Measurements from ENCODE around the gene ARMC9.
"Not testable (repeated sequence)": the region's sequence is repeated elsewhere in the genome, so short reads cannot be mapped to it uniquely, and the experiment has no call there.

ARMC9 gene

DNA sequence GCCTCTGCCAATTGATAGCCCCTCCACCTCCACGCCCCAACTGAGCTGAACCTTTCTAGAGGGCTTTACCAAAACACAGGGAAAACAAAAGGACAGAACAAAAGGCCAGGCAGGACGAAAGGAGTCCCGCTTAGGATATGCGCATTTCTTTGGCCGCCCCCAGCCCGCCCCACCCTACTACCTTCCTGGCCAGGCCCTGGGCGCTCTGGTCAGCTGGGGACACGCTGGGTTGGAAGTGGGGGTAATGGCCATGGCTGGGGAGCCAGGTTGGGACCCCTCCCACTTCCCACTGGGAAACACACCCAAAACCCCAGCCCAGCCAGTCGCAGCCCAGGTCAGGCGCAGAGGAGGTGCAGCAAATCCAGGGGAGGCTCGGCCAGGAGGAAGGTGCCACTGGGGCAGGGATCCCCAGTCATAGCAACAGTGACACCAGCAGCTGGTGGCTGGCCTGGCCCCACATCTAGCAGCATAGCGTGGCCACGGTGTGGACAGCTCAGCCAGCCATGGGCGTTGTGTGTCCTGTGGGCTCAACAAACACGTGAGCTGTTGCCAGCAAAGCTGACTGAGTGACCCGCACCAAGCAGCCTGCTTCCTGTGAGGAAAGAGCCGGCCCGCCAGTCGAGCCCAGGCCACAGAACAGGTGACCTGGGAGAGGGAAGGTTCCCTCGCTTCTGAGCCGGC lies 172.5 kb downstream of the ARMC9 start:
- DNase-seq, result no peak

DNA sequence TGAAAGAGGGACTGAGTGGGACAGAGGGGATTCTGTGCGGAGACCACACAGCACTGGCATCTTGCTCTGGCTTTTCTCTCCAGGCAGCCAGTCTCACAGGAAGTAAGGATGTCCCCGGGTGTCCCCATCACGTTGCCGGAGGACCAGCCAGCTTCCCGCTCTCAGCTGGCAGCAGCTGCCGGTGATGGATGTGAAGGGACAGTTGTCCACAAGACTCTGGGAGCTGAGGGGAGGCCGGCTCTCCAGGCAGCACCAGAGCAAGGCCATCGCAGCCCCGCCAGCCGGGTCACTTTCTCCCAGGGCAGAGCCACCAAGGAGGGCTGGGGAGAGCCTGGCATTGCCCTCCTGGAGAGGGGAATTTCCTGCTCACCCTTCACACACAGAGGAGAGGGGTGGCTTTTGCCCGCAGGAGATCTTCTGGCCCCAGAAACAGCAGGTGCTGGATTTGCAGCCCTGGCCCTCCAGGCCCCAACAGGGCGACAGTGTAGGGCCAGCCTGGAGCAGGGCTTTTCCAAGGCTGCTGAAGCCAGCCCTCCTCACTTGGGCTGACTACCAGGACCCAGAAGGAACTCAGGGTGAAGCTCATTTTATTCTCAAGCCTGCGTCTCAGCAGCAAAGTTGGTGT lies 173.1 kb downstream of the ARMC9 start:
- DNase-seq, result no peak

DNA sequence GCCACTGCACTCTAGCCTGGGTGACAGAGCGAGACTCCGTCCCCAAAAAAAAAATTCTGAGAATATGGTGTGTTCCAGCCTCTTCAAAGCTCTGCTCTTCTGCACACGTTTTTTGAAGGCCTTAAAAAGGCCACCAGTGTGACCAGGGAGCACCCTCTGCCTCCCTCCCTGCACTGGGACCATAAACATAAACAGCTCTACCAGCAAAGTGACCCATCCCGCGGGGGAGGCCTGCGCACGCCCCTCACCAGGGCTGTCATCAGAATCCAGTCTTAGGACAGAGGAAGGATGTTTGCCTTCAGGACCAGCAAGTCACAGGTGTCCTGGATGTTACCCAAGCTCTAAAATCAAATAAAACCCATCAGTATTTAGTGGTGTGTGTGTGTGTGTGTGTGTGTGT lies 173.9 kb downstream of the ARMC9 start:
- DNase-seq, result no peak

DNA sequence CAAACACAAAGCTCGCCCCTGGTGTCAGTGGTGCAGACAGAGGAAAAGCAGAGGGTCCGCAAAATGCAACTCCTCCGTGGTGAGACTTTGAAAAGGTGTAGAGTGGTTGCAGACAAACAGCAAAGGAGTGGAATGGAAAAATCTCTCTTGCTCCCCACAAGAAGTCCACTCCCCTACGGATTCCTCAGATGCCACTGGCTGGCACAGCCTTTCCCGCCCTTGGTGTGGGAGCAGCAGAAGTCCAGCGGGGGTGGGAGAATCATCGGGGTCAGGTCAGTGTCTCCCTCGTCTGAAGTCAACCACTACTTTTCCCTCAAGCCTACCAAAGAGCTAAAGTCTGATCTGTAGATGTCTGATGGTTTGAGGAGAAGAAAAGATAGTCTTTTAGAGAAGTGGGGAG lies 174.8 kb downstream of the ARMC9 start:
- no peak for DNase-seq

DNA sequence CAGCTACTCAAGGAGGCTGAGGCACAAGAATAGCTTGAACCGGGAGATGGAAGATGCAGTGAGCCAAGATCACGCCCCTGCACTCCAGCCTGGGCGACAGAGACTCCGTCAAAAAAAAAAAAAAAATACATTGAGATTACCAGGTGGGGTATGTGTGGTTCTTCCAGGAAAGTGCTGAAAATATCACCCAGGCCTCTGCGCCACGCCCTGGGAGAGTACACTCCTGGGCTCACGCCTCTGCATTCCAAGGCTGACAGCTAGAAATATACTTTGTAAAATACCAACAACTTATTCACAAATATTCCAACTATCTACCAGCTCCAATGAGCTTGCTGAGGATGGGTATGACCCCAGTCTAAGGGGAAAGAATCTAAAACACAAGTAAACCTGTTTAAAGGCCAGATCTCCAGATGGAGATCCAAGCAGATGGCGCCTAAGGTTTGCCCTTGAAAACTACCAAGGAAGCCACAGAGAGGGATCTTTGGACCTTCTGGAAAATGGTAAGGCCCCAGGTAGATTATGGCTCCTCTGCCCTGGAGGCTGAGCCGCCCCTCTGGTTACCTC lies 175.4 kb downstream of the ARMC9 start:
- DNase-seq, result no peak

DNA sequence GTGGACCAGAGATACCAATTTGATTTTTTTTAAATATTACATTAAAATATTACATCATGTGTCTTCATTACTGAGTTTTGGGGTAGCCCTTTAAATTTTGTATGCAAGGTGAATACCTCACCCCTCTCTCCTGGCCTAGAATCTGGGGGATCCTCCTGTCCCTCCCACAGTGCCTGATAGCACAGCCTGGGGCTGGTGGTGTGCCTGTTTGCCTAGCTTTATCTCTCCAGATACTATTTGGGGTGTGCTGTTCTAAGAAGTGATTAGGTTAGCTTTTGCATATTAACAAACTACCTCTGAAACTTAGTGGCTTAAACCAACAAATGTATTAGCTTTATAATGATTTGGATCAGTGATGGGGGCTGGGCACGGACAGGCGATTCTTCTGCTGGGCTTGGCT lies 176.3 kb downstream of the ARMC9 start:
- no peak for DNase-seq

DNA sequence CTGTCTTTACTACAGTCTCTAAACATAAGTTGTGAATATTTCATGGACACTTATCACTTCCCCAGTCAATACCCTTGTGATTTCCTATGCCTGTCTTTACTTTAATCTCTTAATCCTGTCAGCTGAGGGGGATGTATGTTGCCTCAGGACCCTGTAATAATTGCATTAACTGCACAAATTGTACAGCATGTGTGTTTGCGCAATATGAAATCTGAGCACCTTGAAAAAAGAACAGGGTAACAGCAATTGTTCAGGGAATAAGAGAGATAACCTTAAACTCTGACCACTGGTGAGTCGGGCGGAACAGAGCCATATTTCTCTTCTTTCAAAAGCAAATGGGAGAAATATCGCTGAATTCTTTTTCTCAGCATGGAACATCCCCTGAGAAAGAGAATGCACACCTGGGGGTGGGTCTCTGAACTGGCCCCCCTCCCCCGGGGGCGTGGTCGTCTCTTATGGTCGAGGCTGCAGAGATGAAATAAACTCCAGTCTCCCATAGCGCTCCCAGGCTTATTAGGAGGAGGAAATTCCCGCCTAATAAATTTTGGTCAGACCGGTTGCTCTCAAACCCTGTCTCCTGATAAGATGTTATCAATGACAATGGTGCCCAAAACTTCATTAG lies 177.7 kb downstream of the ARMC9 start:
- DNase-seq, result not testable (repeated sequence)

DNA sequence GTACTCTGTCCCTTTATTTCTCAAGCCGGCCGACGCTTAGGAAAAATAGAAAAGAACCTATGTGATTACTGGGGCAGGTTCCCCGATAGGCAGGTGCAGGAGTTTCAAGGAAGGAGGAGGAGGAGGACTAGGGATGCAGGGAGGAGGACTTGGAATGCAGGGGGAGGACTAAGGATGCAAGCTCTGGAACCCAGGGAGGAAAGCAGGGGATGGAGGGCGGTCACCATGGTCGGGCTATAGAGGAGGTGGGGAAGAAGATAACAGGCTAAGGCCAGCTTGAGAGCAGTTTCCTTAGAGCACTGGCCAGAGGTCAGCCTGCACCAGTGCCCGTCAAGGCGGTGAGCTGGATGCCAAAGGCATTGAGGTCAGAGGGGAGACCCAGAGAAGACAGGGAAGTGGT lies 178.4 kb downstream of the ARMC9 start:
- no peak for DNase-seq

DNA sequence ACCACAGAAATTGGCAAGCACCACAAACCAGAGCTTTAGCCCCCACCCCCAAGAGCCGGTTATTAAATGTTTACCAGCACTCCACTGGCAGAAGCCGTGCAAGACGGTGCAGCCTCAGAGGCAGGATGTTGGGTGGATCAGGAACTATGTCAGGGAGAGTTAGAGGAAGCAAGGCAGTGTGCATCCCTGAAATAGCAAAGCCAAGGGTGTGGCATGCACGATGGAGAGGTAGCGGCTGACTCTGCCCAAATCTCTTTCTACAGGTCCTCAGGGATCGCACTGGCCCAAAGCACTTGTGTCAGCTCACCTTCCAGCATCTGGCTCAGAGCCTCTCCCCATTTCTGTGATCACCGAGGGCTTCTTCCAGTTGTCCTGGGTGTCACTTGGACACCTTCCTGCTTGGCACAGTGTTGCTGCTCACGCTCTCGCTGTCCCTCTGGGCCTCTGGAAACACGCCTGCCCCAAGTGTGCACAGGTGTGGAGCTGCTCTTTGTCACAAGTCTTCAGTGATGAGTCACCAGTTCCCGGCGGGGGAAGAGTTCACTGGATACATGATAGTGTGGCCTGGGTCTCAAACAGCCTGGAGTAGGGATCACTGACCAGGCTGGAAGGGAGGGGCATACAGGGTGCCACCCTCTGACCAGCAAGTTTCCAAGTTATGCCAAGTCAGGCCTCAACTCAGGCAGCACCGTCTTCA lies 179.7 kb downstream of the ARMC9 start:
- no peak for DNase-seq

DNA sequence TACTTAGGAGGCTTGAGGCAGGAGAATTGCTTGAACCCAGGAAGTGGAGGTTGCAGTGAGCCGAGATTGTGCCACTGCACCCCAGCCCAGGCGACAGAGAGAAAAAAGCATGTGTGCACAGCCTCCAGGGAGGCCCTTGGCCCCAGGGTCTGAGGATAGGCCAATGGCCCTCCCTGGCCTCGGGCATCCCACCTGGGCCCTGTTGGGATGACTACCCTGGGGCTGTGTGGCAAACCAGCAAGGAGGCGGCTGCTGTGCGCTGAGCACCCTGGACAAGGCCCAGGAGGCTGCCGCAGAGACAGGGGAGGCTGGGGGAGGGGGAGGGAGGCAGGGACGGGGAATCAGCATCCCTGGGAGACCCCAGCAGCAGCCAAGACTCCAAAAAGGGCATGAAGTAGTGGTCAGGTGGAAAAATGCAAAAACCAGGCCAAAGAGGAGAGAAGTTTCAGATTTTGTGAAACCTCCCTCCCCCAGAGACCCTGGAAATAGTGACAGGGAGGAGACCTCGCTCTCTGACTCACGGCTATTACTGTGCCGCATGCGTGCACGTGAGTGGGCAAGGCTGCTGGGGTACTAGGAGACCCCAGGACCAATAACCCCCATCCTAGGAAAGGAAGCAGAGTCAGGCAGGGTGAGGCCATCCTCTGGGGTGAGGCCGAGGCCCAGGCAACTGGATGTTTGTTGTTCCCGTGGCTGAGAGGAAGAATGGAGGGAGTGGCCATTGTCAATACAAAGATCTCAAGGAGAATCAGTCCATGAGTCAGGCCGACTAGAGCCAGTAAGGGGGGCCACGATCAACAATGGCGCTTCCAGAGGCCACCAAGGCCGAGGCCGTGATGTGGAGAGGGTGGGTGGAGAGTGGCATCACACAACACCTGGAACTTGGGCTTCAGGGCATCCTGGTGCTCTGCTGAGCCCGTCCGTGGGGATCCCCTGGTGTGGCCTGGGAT lies 181.1 kb downstream of the ARMC9 start:
- no peak for DNase-seq

DNA sequence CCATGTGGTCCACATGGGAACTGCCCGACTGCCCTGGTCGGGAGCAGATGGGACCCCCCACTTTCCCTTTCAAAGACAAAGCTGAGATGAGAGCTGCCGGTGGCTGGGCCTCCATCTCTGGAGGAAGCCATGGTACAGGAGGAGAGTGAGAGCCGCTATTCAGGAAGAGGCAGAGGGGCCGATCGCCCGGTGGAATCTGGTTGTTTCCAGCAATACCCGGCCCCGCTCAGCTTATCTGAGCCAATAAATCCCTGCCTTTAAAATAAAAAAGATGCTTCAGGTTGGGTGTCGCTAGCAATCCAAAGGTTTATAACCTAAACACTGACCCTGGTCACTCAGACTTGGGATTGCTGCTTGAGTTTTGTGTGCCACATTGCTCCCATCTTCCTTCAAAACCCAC lies 181.9 kb downstream of the ARMC9 start:
- no peak for DNase-seq

DNA sequence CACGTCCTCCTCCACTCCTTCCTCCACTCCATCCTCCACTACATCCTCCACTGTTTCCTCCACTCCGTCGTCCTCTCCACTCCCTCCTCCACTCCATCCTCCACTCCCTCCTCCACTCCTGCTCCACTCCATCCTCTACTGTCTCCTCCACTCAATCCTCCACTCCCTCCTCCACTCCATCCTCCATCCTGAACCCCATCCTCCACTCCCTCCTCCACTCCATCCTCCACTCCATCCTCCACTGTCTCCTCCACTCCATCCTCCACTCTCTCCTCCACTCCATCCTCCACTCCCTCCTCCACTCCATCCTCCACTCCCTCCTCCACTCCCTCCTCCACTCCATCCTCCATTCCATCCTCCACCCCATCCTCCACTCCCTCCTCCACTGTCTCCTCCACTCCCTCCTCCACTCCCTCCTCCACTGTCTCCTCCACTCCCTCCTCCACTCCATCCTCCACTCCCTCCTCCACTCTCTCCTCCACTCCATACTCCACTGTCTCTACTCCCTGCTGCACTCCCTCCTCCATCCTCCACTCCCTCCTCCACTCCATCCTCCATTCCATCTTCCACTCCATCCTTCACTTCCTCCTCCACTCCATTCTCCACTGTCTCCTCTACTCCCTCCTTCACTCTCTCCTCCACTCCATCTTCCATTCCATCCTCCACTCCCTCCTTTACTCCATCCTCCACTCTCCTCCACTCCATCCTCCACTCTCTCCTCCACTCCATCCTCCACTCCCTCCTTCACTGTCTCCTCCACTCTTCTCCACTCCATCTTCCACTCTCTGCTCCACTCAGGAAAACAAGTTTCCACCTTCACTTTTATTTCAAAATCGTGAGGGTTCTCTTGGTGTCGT lies 182.8 kb downstream of the ARMC9 start:
- no peak for DNase-seq

DNA sequence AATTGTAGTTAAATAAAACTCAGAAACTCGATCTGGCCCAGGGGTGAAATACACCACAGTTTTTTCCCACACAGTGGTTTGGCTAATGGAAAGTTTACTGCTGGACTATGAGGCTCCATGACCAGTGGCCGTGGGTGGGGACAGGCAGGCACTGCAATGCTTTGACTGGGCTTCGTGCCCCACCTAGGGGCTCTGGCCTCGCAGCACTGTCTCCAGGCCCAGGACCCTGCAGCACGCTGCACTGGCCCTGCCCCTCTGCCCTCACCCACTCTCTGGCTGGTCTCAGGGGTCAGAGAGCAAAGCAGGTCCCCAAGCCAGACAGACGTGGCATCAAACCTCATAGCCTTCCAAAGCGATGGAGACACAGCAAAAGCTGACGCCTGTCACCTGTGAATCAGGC lies 183.7 kb downstream of the ARMC9 start:
- no peak for DNase-seq

DNA sequence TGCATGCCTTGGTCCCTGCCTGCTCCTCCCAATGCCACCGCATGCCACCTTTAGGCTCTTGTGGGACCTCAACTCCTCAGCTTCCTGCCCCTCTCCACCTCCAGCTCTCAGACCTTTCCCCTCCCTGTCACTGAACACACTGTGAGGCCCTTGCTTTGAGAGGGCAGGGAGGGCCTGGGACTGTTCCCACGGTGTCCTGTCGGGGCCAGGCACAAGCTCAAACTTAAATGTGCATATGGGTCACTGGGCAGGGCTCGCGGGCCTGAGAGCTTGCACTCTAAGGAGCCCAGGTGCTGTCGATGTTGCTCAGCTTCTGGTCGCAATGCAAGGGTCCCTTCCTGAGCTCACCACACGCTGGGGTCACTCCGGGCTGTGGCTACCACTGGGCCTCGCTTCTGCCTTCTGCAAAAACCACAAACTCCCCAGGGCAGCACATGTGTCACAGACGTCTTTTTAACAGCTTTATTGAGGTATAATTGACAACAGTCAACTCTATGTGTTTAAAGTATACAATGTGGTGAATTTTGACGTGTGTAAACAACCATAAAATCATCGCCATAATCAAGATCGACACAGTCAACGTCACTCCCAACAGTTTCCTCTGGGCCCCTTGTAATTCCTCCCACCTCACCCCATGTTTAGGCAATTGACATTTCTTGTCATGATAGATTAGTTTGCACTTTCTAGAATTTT lies 185.1 kb downstream of the ARMC9 start:
- no peak for DNase-seq

DNA sequence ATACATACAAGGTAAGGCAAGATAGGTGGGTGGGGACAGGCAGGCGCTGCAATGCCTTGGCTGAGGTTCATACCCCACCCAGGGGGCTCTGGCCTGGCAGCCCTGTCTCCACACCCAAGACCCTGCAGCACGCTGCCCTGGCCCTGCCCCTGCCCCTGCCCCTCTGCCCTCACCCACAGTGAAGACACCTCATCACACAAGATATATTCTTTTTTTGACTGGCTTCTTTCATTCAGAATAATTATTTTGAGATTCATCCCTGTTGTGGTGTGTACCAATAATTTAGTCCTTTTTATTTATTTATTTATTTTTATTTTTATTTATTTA lies 185.6 kb downstream of the ARMC9 start:
- no peak for DNase-seq

DNA sequence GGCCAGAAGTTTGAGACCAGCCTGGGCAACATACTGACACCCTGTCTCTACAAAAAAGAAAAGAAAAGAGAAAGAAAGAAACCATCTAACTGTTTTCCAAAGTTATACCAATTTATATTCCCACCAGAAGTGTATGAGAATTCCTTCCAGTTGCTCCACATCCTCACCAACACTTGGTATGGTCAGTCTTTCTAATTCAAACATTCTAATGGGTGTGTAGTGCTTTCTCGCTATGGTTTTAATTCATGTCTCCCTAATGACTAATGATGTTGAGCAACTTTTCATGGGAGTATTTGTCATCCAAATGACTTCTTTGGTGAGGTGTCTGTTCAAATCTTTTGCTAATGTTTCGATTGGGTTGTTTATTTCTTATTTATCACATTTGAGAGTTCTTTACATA lies 186.5 kb downstream of the ARMC9 start:
- no peak for DNase-seq

DNA sequence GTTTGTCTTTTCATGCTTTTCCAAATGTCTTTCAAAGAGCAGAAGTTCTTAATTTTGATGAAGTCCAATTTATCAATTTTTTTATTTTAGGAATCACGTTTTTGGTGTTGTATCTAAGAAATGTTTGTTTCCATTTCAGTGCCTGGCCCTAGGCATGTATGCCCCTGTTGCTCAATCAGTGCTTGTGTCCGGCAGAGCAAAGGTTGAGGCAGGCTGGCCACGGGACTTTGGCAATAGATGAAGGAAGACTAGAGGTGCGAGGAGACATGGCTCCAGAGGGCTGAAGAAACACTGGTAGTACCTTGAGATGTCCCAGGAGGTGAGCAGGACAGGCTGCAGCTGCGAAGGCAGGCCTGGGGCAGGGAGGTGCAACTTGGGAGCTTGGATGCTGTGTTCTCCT lies 187.0 kb downstream of the ARMC9 start:
- DNase-seq, result no peak

DNA sequence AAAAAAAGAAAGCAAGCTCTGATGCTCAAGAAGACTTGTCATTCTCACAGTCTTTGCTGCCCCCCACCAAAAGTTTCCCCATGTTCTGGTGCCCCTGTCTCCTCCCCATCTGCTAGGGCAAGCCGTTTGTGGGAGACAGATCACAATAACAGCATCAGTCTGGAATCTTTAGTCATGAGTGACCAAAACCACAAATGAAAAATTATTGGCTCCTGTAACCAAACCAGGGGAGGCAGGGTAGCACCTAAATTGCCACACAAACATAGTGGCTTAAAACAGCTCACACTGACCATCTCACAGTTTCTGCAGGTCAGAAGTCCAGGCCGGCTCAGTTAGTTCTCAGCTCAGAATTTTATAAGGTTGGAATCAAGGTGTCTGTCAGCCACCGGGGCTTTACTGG lies 188.0 kb downstream of the ARMC9 start:
- DNase-seq, result no peak

DNA sequence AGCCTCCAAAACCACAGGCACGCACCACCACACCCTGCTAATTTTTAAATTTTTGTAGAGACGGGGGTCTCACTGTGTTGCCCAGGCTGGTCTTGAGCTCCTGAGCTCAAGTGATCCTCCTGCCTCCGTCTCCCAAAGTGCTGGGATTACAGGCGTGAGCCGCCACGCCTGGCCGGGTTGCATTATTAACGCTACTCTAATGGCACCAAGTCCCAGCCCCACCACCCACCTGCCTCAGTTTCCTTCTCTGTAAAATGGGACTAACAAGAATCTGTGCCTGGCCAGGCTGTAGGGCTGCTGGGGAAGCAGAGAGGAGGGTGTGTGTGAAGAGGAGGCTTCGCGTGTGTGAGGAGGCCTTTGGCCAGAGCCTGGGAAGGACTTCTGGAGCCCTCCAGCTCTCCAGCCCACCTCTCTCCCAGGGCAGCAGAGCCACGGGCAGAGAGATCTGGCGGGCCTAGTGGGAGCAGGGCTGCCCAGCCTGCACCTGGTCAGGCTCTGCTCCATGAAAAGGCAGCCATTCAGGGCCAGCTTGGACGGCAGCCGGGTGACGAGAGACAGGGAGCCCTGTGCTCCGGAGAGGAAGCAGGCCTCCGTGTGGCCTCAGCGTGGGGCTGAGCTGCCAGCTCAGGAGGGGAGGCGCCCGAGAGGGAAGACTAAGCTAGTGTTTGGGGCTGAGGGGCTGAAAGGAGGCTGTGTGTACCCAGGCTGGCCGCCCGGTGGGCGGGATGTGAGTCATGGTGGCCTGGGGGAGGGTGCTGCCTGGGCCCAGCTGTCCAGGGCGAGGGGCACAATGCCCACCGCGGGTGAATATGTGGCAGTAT lies 189.7 kb downstream of the ARMC9 start:
- no peak for DNase-seq

DNA sequence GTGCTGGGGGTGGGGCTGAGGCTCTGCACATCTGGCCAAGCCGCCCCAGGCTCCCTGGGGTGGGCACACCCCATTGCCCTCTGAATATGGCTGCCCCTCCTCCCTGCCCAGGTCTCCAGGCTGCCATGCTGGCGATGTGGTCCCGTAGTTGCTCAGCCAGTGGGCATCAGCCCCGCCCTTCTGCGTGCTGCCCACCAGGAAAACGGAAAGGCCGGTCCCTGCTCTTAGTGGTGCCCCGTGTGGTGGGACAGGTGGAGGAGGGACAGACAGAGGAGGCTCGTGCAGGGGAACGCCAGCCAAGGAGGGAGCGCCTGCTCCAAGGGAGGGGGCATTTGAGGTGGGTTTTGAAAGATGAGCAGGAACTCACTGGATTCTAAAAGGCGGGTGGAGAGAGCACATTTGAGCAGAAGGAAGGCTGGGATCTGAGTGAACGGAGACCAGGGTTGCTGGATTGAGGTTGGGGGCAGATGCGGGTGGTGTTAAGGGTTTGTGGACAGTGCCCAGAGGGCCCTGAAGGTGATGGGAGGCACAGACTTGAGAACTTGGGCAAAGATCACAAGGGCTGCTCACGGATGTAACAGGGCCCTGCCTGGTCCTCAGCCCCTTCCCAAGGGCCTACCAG lies 190.4 kb downstream of the ARMC9 start:
- no peak for DNase-seq
